Astrocyte of the cerebellum (primary cell): Measurements from ENCODE around the gene HMCES.
A peak's percentile ranks its signal among the peaks of the same experiment; 100 is the strongest.

ENCODE experiments used
- DNase-seq: peaks from one replicate; pipeline ENCODE4 v3.0.0-alpha.2; 2011; ENCODE audit warnings: low read depth
- H3K4me3 ChIP-seq: 2 replicates; pipeline ENCODE4 v1.5.1; 2011; ENCODE audit warnings: mild to moderate bottlenecking, low read depth, low read length, moderate library complexity
- in situ Hi-C: cut with HindIII; loops from 2 replicates; pipeline ENCODE4 v1.10.0; 2017; ENCODE audit warnings: low sequenced_read_pairs
- TF ChIP-seq, protein P1 (sequence below): IDR thresholded peaks from 2 replicates; pipeline ENCODE4 v1.5.1; 2012; ENCODE audit warnings: low read length, low read depth, moderate library complexity, mild to moderate bottlenecking; ENCODE audit errors: missing control alignments

The HMCES gene

DNA sequence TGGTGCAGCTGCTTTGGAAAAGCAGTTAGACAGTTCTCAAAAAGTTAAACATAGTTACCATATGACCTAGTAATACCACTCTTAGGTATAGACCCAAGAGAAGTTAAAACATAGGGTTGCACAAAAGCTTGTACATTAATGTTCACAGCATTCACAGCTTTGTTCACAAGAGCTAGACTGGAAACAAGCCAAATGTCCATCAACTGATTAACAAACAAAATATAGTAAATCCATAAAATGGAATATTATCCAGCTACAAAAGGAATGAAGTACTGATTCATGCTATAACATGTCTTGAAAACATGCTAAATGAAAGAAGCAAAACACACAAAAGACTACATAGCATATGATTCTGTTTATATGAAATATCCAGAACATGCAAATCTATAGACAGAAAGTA is 32.0 kb upstream of the HMCES start:
- no peak overlapping the region for H3K4me3 ChIP-seq
- TF ChIP-seq, protein P1, sequence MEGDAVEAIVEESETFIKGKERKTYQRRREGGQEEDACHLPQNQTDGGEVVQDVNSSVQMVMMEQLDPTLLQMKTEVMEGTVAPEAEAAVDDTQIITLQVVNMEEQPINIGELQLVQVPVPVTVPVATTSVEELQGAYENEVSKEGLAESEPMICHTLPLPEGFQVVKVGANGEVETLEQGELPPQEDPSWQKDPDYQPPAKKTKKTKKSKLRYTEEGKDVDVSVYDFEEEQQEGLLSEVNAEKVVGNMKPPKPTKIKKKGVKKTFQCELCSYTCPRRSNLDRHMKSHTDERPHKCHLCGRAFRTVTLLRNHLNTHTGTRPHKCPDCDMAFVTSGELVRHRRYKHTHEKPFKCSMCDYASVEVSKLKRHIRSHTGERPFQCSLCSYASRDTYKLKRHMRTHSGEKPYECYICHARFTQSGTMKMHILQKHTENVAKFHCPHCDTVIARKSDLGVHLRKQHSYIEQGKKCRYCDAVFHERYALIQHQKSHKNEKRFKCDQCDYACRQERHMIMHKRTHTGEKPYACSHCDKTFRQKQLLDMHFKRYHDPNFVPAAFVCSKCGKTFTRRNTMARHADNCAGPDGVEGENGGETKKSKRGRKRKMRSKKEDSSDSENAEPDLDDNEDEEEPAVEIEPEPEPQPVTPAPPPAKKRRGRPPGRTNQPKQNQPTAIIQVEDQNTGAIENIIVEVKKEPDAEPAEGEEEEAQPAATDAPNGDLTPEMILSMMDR, result no peak
- DNase-seq, result no peak
- in situ Hi-C loops, result no loop called here

DNA sequence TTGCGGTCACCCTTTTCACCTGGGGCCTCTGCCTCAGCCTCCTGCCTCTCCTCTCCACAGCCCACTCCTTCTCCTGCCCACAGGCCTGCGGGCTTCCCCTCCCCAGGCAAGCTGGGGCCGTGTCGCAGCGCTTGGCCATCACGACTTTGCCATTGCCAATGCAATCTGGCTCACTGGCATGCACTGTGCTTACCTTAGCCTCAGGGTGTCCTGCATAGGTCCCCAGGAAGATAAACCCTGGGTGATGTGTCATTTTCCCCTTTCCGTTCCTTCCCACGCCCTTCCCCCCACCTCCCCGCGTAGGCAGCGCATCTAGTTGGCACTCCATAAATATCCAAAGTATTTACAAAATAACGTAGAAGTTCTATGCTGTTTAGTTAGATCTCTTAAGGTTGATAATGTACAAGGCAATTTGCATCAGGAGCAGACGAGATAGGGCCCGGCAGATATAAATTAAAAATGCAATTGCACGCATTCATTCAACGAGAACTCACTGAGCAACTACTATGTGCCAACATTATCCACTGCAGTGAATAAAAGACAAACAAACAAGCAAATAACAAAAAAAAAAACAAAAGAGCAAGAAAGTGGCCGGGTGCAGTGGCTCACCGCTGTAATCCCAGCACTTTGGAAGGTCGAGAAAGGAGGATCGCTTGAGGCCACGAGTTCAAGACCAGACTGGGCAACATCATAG is 30.2 kb upstream of the HMCES start:
- TF ChIP-seq, protein P1, result no peak
- H3K4me3 ChIP-seq, result peak overlapping the region; percentile 90
- no peak for DNase-seq
- in situ Hi-C loops, result no loop called here

DNA sequence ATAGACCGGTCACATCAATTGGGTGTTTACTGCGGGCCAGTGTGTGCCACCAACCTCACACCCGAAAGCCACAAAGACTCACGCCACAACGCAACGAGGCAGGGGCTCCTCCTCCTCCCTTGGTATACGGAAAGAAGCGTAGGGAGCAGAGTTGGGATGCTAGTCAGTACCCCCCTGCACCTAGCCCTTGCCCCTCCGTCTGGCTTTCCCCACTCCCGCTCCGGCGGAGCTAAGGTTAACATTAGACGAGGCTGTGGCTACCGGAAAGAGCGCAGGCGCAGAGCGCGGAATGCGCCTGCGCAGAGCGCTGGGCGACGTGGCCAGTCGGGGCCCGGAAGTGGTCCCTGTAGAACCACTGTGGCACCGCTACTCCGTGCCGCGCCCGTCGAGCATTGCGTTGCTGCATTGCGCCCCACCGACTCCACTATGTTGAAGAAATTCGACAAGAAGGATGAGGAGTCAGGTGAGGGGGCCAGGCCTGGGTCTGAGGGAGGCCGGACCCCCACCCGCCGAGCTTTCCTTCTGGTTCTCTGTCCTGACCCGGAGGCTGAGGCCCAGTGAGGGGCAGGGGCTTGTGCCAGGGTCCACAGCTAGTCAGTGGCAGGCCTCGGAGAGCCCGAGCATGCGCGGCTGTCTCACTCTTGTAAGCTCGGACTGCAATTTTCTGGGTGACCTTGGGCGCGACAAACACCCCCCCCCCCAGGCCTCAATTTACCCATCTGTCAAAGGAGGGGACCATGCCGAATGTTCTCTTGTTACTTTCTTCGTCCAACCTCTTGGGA is 29.2 kb upstream of the HMCES start, which contains the start of gene COPG1:
TSS of gene COPG1 (plus strand) at position 323 of the 782 bp plus-strand sequence. CDS start at position 427, 104 bp downstream.
- TF ChIP-seq, protein P1, result no peak
- DNase-seq, result peak; percentile 67
- H3K4me3 ChIP-seq, result peak within 1 kb of the TSS; percentile 90
- in situ Hi-C loops, result loop anchor here (10.0 kb wide), 1 partner anchor 235 kb away; no protein-coding TSS in a partner anchor

DNA sequence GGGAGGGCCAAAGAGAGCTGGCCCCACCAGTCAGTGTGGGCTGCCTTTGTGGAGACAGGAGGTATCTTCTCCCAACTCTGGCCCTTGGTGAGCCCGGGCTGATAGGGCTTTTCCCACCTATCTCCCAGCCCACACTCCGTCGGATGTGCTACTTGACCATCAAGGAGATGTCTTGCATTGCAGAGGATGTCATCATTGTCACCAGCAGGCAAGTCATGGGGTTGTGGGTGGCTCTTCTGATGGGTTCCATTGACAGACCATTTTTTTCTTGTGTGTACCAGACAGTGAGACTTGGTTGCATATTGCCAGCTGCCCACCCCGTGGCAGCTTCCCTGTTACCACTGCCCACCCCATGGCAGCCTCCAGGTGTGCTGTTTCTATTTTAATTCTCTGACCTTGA is 25.9 kb upstream of the HMCES start:
- in situ Hi-C loops, result loop anchor here (10.0 kb wide), 1 partner anchor 238 kb away; no protein-coding TSS in a partner anchor
- H3K4me3 ChIP-seq, result no peak overlapping the region
- TF ChIP-seq, protein P1, result no peak
- no peak for DNase-seq

DNA sequence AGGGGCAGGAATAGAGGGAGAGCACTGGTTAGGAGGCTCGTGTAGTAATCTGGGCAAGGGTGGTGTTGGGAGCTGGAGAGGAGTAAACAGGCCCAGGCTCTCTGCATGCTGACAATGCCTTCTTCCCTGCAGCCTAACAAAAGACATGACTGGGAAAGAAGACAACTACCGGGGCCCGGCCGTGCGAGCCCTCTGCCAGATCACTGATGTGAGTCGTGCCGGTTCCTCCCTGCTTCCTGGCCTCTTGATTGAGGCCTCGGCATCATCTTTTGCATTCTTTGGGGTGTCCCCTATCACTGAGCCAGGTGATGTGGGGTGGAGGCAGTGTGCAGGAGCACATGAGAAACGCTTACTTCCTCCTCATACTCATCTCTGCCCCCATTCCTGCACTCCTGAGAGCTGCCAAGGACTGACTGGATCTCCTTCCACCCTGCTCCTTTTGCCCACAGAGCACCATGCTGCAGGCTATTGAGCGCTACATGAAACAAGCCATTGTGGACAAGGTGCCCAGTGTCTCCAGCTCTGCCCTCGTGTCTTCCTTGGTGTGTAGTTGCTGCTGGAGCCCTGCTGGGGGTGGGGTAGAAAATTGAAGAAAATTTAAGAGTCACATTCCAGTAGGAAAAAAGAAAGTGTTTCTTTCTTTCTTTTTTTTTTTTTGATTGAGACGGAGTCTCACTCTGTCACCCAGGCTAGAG is 24.0 kb upstream of the HMCES start:
- no peak for DNase-seq
- in situ Hi-C loops, result loop anchor here (10.0 kb wide), 1 partner anchor 240 kb away; no protein-coding TSS in a partner anchor
- TF ChIP-seq, protein P1, result no peak
- no peak overlapping the region for H3K4me3 ChIP-seq

DNA sequence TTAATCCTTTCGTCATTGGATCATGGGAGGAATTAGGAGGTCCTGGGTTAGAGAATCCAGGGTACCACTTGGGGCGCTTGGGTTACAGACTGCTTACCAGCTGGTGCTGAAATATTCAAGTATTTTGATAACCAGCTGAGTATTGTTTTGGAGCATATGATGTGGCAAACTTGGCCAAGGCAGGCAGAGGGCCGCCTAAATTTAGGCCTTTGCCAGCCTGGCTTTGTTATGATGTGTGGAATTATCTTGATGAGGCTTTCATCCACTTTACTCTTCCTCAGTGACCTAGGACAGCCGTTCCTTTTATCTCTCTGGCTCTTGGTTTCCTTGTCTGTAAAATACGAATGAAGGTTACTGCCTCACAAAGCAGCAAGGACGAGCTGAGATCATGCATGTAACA is 22.4 kb upstream of the HMCES start:
- in situ Hi-C loops, result loop anchor here (10.0 kb wide), 1 partner anchor 241 kb away; no protein-coding TSS in a partner anchor
- H3K4me3 ChIP-seq, result no peak overlapping the region
- TF ChIP-seq, protein P1, result no peak
- no peak for DNase-seq
